ENCODE results near the gene PLCB1.

GRCh38 chr20:8366303-8366923, 234.3 kb downstream of the PLCB1 start:
- TF ChIP-seq POLR2A (IDR thresholded peaks at IDR 0.05; ENCODE audit: extremely low read depth, insufficient read length), result no peak
- TF ChIP-seq CTCF (IDR thresholded peaks at IDR 0.05; ENCODE audit: low read depth, low read length), result no peak
